ENCODE measurements around the gene TEC.
A peak's percentile ranks its signal among the peaks of the same experiment; 100 is the strongest.
"Not testable (repeated sequence)": the region's sequence is repeated elsewhere in the genome, so short reads cannot be mapped to it uniquely, and the experiment has no call there.

Gene TEC

GRCh38 chr4:48237996-48238645, 31.5 kb downstream of the TEC start:
- no peak for DNase-seq

- no peak for DNase-seq
These were observed 34.6 kb downstream of the TEC start for GRCh38 chr4:48235050-48235449.

GRCh38 chr4:48234575-48234974, 35.1 kb downstream of the TEC start:
- no peak for DNase-seq

- no peak for DNase-seq
These were observed 40.7 kb downstream of the TEC start for GRCh38 chr4:48228949-48229348.

- DNase-seq: peak; percentile 22
These were observed 42.0 kb downstream of the TEC start for GRCh38 chr4:48227662-48228061.

GRCh38 chr4:48226199-48226598, 43.4 kb downstream of the TEC start:
- DNase-seq: no peak

GRCh38 chr4:48225368-48226141, 44.1 kb downstream of the TEC start:
- DNase-seq: no peak

GRCh38 chr4:48224606-48225005, 45.0 kb downstream of the TEC start:
- DNase-seq: no peak

GRCh38 chr4:48223633-48224295, 45.9 kb downstream of the TEC start:
- no peak for DNase-seq

- DNase-seq: no peak
These were observed 47.1 kb downstream of the TEC start for GRCh38 chr4:48222491-48222890.

GRCh38 chr4:48219430-48219829, 50.2 kb downstream of the TEC start:
- DNase-seq: not testable (repeated sequence)

- no peak for DNase-seq
These were observed 53.1 kb downstream of the TEC start for GRCh38 chr4:48216563-48216962.

GRCh38 chr4:48215977-48216376, 53.7 kb downstream of the TEC start:
- no peak for DNase-seq

- DNase-seq: no peak
These were observed 57.5 kb downstream of the TEC start for GRCh38 chr4:48212165-48212564.

GRCh38 chr4:48210966-48211328, 58.7 kb downstream of the TEC start:
- no peak for DNase-seq

GRCh38 chr4:48205626-48206025, 64.0 kb downstream of the TEC start:
- DNase-seq: no peak

GRCh38 chr4:48205107-48205506, 64.5 kb downstream of the TEC start:
- DNase-seq: no peak

GRCh38 chr4:48203819-48204218, 65.8 kb downstream of the TEC start:
- no peak for DNase-seq

- no peak for DNase-seq
These were observed 71.9 kb downstream of the TEC start for GRCh38 chr4:48197643-48198237.

GRCh38 chr4:48196758-48197504, 72.7 kb downstream of the TEC start:
- no peak for DNase-seq

GRCh38 chr4:48195853-48196252, 73.8 kb downstream of the TEC start:
- DNase-seq: no peak

GRCh38 chr4:48195374-48195773, 74.3 kb downstream of the TEC start:
- no peak for DNase-seq

- DNase-seq: no peak
These were observed 74.7 kb downstream of the TEC start for GRCh38 chr4:48194971-48195370.

Data from femur (tissue), 1 donor.